Sciatic nerve (tissue), 2 donors: ENCODE results near the gene NFIA. TPM values are rescaled to one million over a fixed set of nuclear protein-coding genes. Genes with fewer than 3 reads are reported as not detected.
"Not testable (repeated sequence)": the region's sequence is repeated elsewhere in the genome, so short reads cannot be mapped to it uniquely, and the experiment has no call there.

Experiments
- ATAC-seq: fragments of 200-7000 bp; cut with Tn5 transposase; one replicate; pipeline ENCODE4 v1.9.1; 2020; ENCODE audit warnings: mild to moderate bottlenecking, moderate library complexity
- DNase-seq: peaks from one replicate; pipeline ENCODE4 v3.0.0-alpha.2; 2020; ENCODE audit warnings: low spot score
- intact Hi-C: fragments of 100-400 bp; cut with DNase I; formaldehyde crosslinking; loops from one replicate; pipeline ENCODE4 v1.14.2; 2022
- total RNA-seq: library from RNA; stranded (reverse); fragmentation: NEBNext Ultra II Directional; extraction: Animal tissue kit (Norgen Biotek cat#: 25700); gene quantifications from one replicate; pipeline ENCODE4 v1.2.1, GENCODE V29; 2021
- donor health status: DM: no; HTN: no; CAD: no.
- donor health status: DM: no; HTN: no; CAD: no.

NFIA gene
- total RNA-seq, 1 donor from 2014 or later = 143 TPM

- no peak for DNase-seq
- no peak for ATAC-seq
- intact Hi-C loops = no loop called here
Measured at GRCh38 chr1:61119085-61119484, 36.7 kb downstream of the NFIA start.

GRCh38 chr1:61120246-61120840, 38.0 kb downstream of the NFIA start:
- intact Hi-C loops = no loop called here

GRCh38 chr1:61120998-61121397, 38.6 kb downstream of the NFIA start:
- intact Hi-C loops = no loop called here
- ATAC-seq (peak; percentile 86), DNase-seq (no peak)

More at GRCh38 chr1:61120246-61120840, 38.0 kb downstream of the NFIA start:
- DNase-seq (no peak), ATAC-seq (peak; percentile 27)

GRCh38 chr1:61121631-61122030, 39.3 kb downstream of the NFIA start:
- ATAC-seq (peak; percentile 31), DNase-seq (no peak)
- intact Hi-C loops = no loop called here

GRCh38 chr1:61122389-61122788, 40.0 kb downstream of the NFIA start:
- no peak for DNase-seq
- no peak for ATAC-seq
- intact Hi-C loops = no loop called here

GRCh38 chr1:61123326-61123725, 41.0 kb downstream of the NFIA start:
- ATAC-seq = no peak

GRCh38 chr1:61124078-61124477, 41.7 kb downstream of the NFIA start:
- intact Hi-C loops = no loop called here
- ATAC-seq (no peak), DNase-seq (no peak)

More at GRCh38 chr1:61123326-61123725, 41.0 kb downstream of the NFIA start:
- DNase-seq = no peak
- intact Hi-C loops = no loop called here

- DNase-seq (no peak), ATAC-seq (no peak)
- intact Hi-C loops = no loop called here
Measured at GRCh38 chr1:61124696-61125095, 42.3 kb downstream of the NFIA start.

- no peak for ATAC-seq
- intact Hi-C loops = no loop called here
- no peak for DNase-seq
Measured at GRCh38 chr1:61125263-61125662, 42.9 kb downstream of the NFIA start.

GRCh38 chr1:61125895-61126294, 43.5 kb downstream of the NFIA start:
- DNase-seq (no peak), ATAC-seq (no peak)
- intact Hi-C loops = no loop called here

- DNase-seq, intact Hi-C loops, ATAC-seq: not testable (repeated sequence)
Measured at GRCh38 chr1:61126843-61127242, 44.5 kb downstream of the NFIA start.

GRCh38 chr1:61130338-61131000, 48.1 kb downstream of the NFIA start:
- intact Hi-C loops = no loop called here
- DNase-seq (no peak), ATAC-seq (no peak)

GRCh38 chr1:61131248-61131647, 48.9 kb downstream of the NFIA start:
- intact Hi-C loops = no loop called here
- no peak for DNase-seq
- no peak for ATAC-seq

GRCh38 chr1:61131716-61132115, 49.4 kb downstream of the NFIA start:
- DNase-seq (no peak), ATAC-seq (no peak)
- intact Hi-C loops = no loop called here

- intact Hi-C loops = no loop called here
- no peak for DNase-seq
- peak; percentile 63 for ATAC-seq
Measured at GRCh38 chr1:61132176-61132638, 49.8 kb downstream of the NFIA start.

GRCh38 chr1:61132645-61133334, 50.4 kb downstream of the NFIA start:
- intact Hi-C loops = no loop called here
- ATAC-seq (peak; percentile 53), DNase-seq (no peak)

- intact Hi-C loops = no loop called here
- DNase-seq (no peak), ATAC-seq (no peak)
Measured at GRCh38 chr1:61133335-61134019, 51.1 kb downstream of the NFIA start.

- intact Hi-C loops = no loop called here
- no peak for DNase-seq
- ATAC-seq = no peak
Measured at GRCh38 chr1:61135291-61135690, 52.9 kb downstream of the NFIA start.

- intact Hi-C loops = no loop called here
- no peak for DNase-seq
- no peak for ATAC-seq
Measured at GRCh38 chr1:61138305-61138704, 55.9 kb downstream of the NFIA start.
